Right ventricle myocardium inferior (tissue), 1 donor: ENCODE measurements around the gene GGT6. TPM values are rescaled to one million over a fixed set of nuclear protein-coding genes. Genes with fewer than 3 reads are reported as not detected.

ENCODE experiments used
- ATAC-seq: fragments of 200-7000 bp; cut with Tn5 transposase; one replicate; pipeline ENCODE4 v1.9.1; 2020; ENCODE audit warnings: mild to moderate bottlenecking, moderate library complexity
- DNase-seq: peaks from one replicate; pipeline ENCODE4 v3.0.0; 2021; ENCODE audit errors: missing footprints
- intact Hi-C: fragments of 100-400 bp; cut with DNase I; formaldehyde crosslinking; loops from one replicate; pipeline ENCODE4 v1.11.0; 2022
- total RNA-seq: library from RNA; stranded (reverse); fragmentation: NEBNext Ultra II Directional; extraction: Animal tissue kit (Norgen Biotek cat#: 25700); gene quantifications from one replicate; pipeline ENCODE4 v1.2.1, GENCODE V29; 2021
- donor health status: DM: no; HTN: yes; CAD: no; lungs with severe emphysema.

Gene GGT6
- total RNA-seq, 1 donor from 2014 or later = 0.14 TPM

GRCh38 chr17:4520060-4520893 lies 40.1 kb downstream of the GGT6 start:
- intact Hi-C loops = no loop called here
- no peak for DNase-seq
- ATAC-seq = no peak

- intact Hi-C loops = no loop called here
- DNase-seq (peak; percentile 78), ATAC-seq (peak; percentile 26)
These were observed 41.0 kb downstream of the GGT6 start for GRCh38 chr17:4519361-4519788.

GRCh38 chr17:4518901-4519300 lies 41.5 kb downstream of the GGT6 start:
- ATAC-seq (peak; percentile 27), DNase-seq (peak; percentile 44)
- intact Hi-C loops = no loop called here

- peak; percentile 50 for DNase-seq
- intact Hi-C loops = no loop called here
- no peak for ATAC-seq
These were observed 43.6 kb downstream of the GGT6 start for GRCh38 chr17:4516735-4517134.

DNA sequence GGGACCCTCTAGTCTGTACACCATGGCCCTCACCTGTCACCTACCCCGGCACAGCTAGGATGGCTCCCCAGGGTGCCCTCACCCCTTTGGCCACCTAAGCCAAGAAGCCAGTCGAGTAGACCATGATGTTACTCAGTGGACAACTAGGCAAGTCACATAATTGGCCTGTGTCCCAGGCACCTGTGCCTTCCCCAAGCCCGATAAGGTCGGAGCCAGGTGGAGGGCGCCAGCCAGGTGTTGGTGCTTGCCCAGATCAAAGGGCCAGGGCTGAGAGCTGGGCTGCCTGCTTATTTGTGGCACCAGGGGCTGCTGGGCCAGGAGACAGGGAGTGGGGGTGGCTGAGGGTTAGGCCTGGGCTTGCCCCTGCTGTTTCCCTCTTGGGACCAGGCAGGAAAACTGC lies 44.9 kb downstream of the GGT6 start:
- intact Hi-C loops = no loop called here
- ATAC-seq (no peak), DNase-seq (peak; percentile 26)

DNA sequence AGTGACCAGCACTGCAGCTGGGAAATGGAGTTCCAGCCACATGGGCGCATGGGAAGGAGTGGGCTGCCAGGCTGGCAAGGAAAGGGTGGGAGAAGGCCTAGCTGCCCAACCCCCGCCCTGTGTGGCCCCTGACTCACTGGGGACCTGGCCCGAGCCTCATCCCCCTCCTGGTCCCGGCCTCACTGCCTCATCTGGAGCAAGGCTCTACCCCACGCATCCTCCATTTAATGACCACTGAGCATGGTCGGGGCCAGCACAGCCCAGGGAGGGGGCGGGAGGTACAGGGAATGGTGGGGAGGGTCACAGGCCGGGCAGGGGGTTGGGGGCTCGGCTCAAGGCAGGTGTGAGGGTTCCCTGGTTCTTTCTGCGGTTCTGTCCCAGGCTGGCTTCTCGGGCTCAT lies 45.6 kb downstream of the GGT6 start:
- DNase-seq (peak; percentile 47), ATAC-seq (no peak)
- intact Hi-C loops = no loop called here

GRCh38 chr17:4514206-4514605 lies 46.2 kb downstream of the GGT6 start:
- intact Hi-C loops = no loop called here
- ATAC-seq = no peak
- DNase-seq = no peak

- DNase-seq (peak; percentile 40), ATAC-seq (no peak)
- intact Hi-C loops = no loop called here
These were observed 47.0 kb downstream of the GGT6 start for GRCh38 chr17:4513113-4514032.

GRCh38 chr17:4512156-4513112 lies 47.9 kb downstream of the GGT6 start:
- intact Hi-C loops = no loop called here

GRCh38 chr17:4511199-4511932 lies 49.0 kb downstream of the GGT6 start:
- ATAC-seq = no peak
- intact Hi-C loops = loop anchor here (2.0 kb wide), 1 partner anchor 19 kb away; no protein-coding TSS in a partner anchor
- DNase-seq = peak; percentile 22

More at GRCh38 chr17:4512156-4513112, 47.9 kb downstream of the GGT6 start:
- peak; percentile 58 for DNase-seq
- no peak for ATAC-seq

- DNase-seq (peak; percentile 64), ATAC-seq (no peak)
- intact Hi-C loops = loop anchor here (2.0 kb wide), 1 partner anchor 20 kb away; no protein-coding TSS in a partner anchor
These were observed 49.8 kb downstream of the GGT6 start for GRCh38 chr17:4510618-4510941.

DNA sequence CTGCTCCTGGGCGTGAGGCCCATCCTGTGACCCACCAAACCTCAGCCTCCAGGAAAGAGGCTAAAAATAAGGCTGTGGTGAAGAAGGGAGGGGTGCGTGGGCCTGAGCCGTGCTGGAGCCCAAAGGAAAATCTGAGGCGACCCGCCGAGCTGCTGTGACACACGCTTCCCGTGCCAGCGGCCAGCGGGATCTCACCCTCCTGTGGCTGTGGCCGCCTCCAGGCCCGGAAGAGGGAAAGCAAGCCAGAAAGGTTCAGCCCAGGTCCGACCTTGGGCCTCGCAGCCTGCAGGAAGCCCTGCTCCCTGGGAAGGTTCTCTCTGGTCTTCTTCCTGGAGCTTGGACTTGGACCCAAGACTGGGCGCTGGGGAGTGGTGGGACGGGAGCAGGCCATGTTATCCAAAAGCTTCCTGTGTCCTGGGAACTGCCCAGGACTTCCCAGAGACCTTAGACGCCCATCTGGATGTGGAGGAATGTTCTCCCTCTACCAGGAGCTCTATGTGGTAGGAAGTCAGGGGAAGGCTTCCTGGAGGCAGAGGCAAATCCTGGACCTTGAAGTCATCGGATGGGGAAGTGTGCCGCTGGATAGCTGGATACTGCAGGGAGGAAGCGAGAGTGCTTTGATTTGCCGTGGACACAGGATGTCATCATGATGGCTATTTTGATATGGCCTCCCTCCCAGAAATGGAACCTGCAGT lies 50.3 kb downstream of the GGT6 start:
- DNase-seq = peak; percentile 58
- intact Hi-C loops = loop anchor here (2.0 kb wide), 1 partner anchor 21 kb away; no protein-coding TSS in a partner anchor
- no peak for ATAC-seq

GRCh38 chr17:4509401-4509800 lies 51.0 kb downstream of the GGT6 start:
- intact Hi-C loops = no loop called here
- ATAC-seq = no peak
- peak; percentile 61 for DNase-seq

DNA sequence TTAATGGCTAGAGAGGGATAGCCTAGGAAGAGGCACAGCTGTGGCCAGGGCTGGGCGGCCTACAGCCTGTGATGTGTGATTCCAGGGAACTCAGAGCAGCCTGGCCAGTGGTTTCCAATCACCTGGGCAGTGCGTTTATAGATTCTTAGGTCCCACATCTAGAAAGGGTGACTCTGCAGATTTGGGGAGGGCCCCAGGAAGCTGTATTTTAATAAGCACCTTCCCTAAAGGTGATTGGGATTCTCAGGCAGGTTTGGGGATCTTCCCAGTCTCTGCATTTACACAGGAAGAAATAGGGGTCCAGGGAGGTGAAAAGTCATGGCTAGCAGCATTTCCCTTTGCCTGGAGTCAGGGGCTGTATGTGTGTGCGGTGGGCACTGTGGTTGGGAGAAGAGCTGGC lies 52.2 kb downstream of the GGT6 start:
- ATAC-seq = no peak
- peak; percentile 11 for DNase-seq
- intact Hi-C loops = no loop called here

- DNase-seq = peak; percentile 45
- intact Hi-C loops = no loop called here
These were observed 52.8 kb downstream of the GGT6 start for GRCh38 chr17:4507361-4508111.

More at GRCh38 chr17:4507361-4508111, 52.8 kb downstream of the GGT6 start:
- no peak for ATAC-seq
